HFFc6 (cell line): ENCODE results near the gene STIM1. TPM values are rescaled to one million over a fixed set of nuclear protein-coding genes. Genes with fewer than 3 reads are reported as not detected.

Experiments used
- DNase-seq: peaks from one replicate; pipeline ENCODE4 v3.0.0-alpha.2; 2018
- H3K27ac Mint-ChIP-seq: 2 replicates; pipeline ENCODE4 v1.8.0; 2020; ENCODE audit warnings: mild to moderate bottlenecking, mixed read lengths
- H3K27me3 Mint-ChIP-seq: 2 replicates; pipeline ENCODE4 v1.8.0; 2021; ENCODE audit warnings: mild to moderate bottlenecking, moderate library complexity, mixed read lengths; ENCODE audit not compliant: insufficient read depth
- H3K36me3 Mint-ChIP-seq: 2 replicates; pipeline ENCODE4 v1.8.0; 2021; ENCODE audit warnings: low read depth, mixed read lengths
- H3K4me1 Mint-ChIP-seq: 2 replicates; pipeline ENCODE4 v1.8.0; 2020; ENCODE audit warnings: low read depth, mixed read lengths
- H3K4me3 Mint-ChIP-seq: 2 replicates; pipeline ENCODE4 v1.8.0; 2020; ENCODE audit warnings: mild to moderate bottlenecking, moderate library complexity, mixed read lengths
- H3K9me3 Mint-ChIP-seq: 2 replicates; pipeline ENCODE4 v1.8.0; 2020; ENCODE audit warnings: mild to moderate bottlenecking, mixed read lengths
- CTCF ChIP-seq: fragments of 200-600 bp; sonication (generic); IDR thresholded peaks from 2 replicates; pipeline ENCODE4 v1.5.0; 2021; ENCODE audit warnings: antibody characterized with exemption, mild to moderate bottlenecking
- total RNA-seq, 6 experiments: library from RNA; stranded (reverse); fragmentation: NEBNext Ultra II Directional; extraction: Animal tissue kit (Norgen Biotek cat#: 25700); gene quantifications; 2 replicates in 1 of 6; 3 replicates in 5 of 6; pipeline ENCODE4 v1.2.3, GENCODE V29; 2021

Gene STIM1
- total RNA-seq, 6 experiments from 2014 or later = 27.6 to 33.1 (median 30.7) TPM

- Mint-ChIP-seq H3K4me3 (no peak overlapping the region), H3K9me3 (no peaks in the 10 kb centered on the region), H3K27me3 (peaks cover 3% of the 10 kb centered on the region; the same call in 1 of the 2 replicates), H3K27ac (no peak overlapping the region; the same call in 1 of the 2 replicates), H3K36me3 (no peaks in the 10 kb centered on the region), H3K4me1 (peaks cover 26% of the 10 kb centered on the region)
- TF ChIP-seq CTCF = peak; percentile 90
- DNase-seq = peak; percentile 66
Observed at GRCh38 chr11:4072668-4073285, 217.3 kb downstream of the STIM1 start.

GRCh38 chr11:4074266-4074665 is 218.8 kb downstream of the STIM1 start:
- no peaks in the 10 kb centered on the region for H3K9me3 Mint-ChIP-seq

GRCh38 chr11:4076774-4077173 is 221.3 kb downstream of the STIM1 start:
- H3K27me3 Mint-ChIP-seq = no peaks in the 10 kb centered on the region; the same call in 1 of the 2 replicates
- H3K4me1 Mint-ChIP-seq = peaks cover 19% of the 10 kb centered on the region
- H3K9me3 Mint-ChIP-seq = no peaks in the 10 kb centered on the region
- DNase-seq = no peak
- no peak overlapping the region for H3K27ac Mint-ChIP-seq
- no peaks in the 10 kb centered on the region for H3K36me3 Mint-ChIP-seq
- TF ChIP-seq CTCF = no peak
- H3K4me3 Mint-ChIP-seq = no peak overlapping the region

More at GRCh38 chr11:4074266-4074665, 218.8 kb downstream of the STIM1 start:
- Mint-ChIP-seq H3K27me3 (no peaks in the 10 kb centered on the region; the same call in 1 of the 2 replicates), H3K36me3 (no peaks in the 10 kb centered on the region), H3K4me3 (no peak overlapping the region), H3K27ac (no peak overlapping the region), H3K4me1 (peaks cover 19% of the 10 kb centered on the region)
- no peak for DNase-seq
- no peak for TF ChIP-seq CTCF

GRCh38 chr11:4083198-4083597 is 227.7 kb downstream of the STIM1 start:
- Mint-ChIP-seq H3K27me3 (no peaks in the 10 kb centered on the region; the same call in 1 of the 2 replicates), H3K4me1 (peaks cover 21% of the 10 kb centered on the region), H3K4me3 (no peak overlapping the region), H3K36me3 (peaks cover 13% of the 10 kb centered on the region), H3K27ac (no peak overlapping the region), H3K9me3 (no peaks in the 10 kb centered on the region)
- no peak for TF ChIP-seq CTCF
- DNase-seq = no peak

- Mint-ChIP-seq H3K9me3 (no peaks in the 10 kb centered on the region), H3K4me1 (peaks cover 21% of the 10 kb centered on the region), H3K4me3 (no peak overlapping the region), H3K27me3 (no peaks in the 10 kb centered on the region; the same call in 1 of the 2 replicates), H3K27ac (no peak overlapping the region), H3K36me3 (peaks cover 13% of the 10 kb centered on the region)
- DNase-seq = no peak
- no peak for TF ChIP-seq CTCF
Observed at GRCh38 chr11:4084406-4085125, 229.1 kb downstream of the STIM1 start.
